Measurements from ENCODE around the gene LYRM1.

GRCh38 chr16:20897922-20898321 is 2.6 kb upstream of the LYRM1 start:
- no peak for TF ChIP-seq CTCF (IDR thresholded peaks at IDR 0.05; ENCODE audit: insufficient read depth, low read length, poor library complexity, severe bottlenecking)
- no peak for TF ChIP-seq EZH2phosphoT487 (conservative IDR thresholded peaks at IDR 0.05; ENCODE audit: low read length)
